ENCODE measurements around the gene SPSB4.

GRCh38 chr3:141080431-141080830, 29.3 kb downstream of the SPSB4 start:
- no peak for TF ChIP-seq EZH2 (IDR thresholded peaks at IDR 0.05; ENCODE audit: borderline replicate concordance, insufficient read depth, low read depth, low read length, poor library complexity, severe bottlenecking)
- TF ChIP-seq CTCF (IDR thresholded peaks at IDR 0.05) = no peak
